Esophagus (tissue), 2 donors: ENCODE data around the gene LYPD4. TPM values are rescaled to one million over a fixed set of nuclear protein-coding genes. Genes with fewer than 3 reads are reported as not detected.

Source experiments
- H3K27ac ChIP-seq, 2 donors: one replicate each; pipeline ENCODE4 v1.5.1; 2013; ENCODE audit warnings: low read depth in 2 of 2, mild to moderate bottlenecking in 2 of 2, inconsistent platforms in 1 of 2, low read length in 1 of 2, moderate library complexity in 1 of 2
- H3K27me3 ChIP-seq, 2 donors: one replicate each; pipeline ENCODE4 v1.6.1; 2013; ENCODE audit warnings: low read length in 2 of 2, control low read depth in 1 of 2, mild to moderate bottlenecking in 1 of 2; ENCODE audit not compliant: insufficient read depth in 2 of 2, control insufficient read depth in 1 of 2
- H3K36me3 ChIP-seq, 2 donors: one replicate each; pipeline ENCODE4 v1.6.1; 2013; ENCODE audit warnings: low read length in 1 of 2; ENCODE audit not compliant: control insufficient read depth in 2 of 2, insufficient read depth in 2 of 2
- H3K4me1 ChIP-seq, 2 donors: one replicate each; pipeline ENCODE4 v1.6.1; 2013; ENCODE audit warnings: low read length in 1 of 2; ENCODE audit not compliant: control insufficient read depth in 2 of 2, insufficient read depth in 2 of 2
- H3K4me3 ChIP-seq, 2 donors: one replicate each; pipeline ENCODE4 v1.5.1; 2013; ENCODE audit warnings: low read length in 2 of 2, mild to moderate bottlenecking in 2 of 2, low read depth in 1 of 2, moderate library complexity in 1 of 2
- H3K9me3 ChIP-seq, 2 donors: one replicate each; pipeline ENCODE4 v1.6.1; 2013; ENCODE audit warnings: mild to moderate bottlenecking in 2 of 2, low read depth in 1 of 2, low read length in 1 of 2, moderate library complexity in 1 of 2; ENCODE audit not compliant: control insufficient read depth in 2 of 2, insufficient read depth in 1 of 2
- WGBS, 2 donors: extraction: QIAGEN DNeasy Blood & Tissue Kit; methylation state at CpG; one replicate each; pipeline ENCODE4 v1.1.7; 2013; 5-methylcytosine and 5-hydroxymethylcytosine counted together
- polyA plus RNA-seq, 2 donors: library from polyadenylated mRNA; stranded (reverse); fragments of 200-250 nt; gene quantifications; one replicate each; pipeline ENCODE4 v1.2.3, GENCODE V29; 2013
- donor health status: healthy with polysubstance abuse.
- donor health status: Bipolar disorder and iron deficiency.

LYPD4 gene
- polyA plus RNA-seq = not detected

DNA sequence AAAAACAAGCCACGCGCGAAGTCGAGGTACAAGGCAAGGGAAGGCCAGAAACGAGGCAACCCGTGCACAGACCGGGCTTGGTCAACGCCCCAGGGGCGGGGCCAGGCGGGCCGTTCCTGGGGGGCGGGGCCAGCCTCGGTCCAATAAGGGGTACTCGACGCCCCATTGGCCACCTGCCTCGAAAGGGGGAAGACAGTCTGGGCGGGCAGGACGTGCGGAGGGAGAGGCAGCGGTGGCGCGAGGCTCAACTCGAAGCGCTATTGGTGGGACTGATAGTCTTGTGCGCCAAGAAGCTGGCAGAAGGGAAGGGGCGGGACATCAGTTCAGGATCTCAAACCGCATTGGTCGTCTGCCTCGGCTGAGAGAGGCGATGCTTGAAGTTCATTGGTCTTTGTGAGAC is at the start of gene LYPD4:
Gene LYPD4 (minus strand): TSS at position 83 of the 400 bp plus-strand sequence. CDS start 5,398 bp downstream, outside the sequence.
- Histone ChIP-seq H3K27ac (no peak within 1 kb of the TSS), H3K9me3 (peaks cover 0 to 6% of the 10 kb centered on the region in 2 donors), H3K4me3 (no peak within 1 kb of the TSS), H3K4me1 (no peaks in the 10 kb centered on the region), H3K36me3 (no peaks in the 10 kb centered on the region), H3K27me3 (no peaks in the 10 kb centered on the region)
- 79 to 83% methylated on average over 30 of the region's 30 CpGs for WGBS, 2 donors

- Histone ChIP-seq H3K36me3 (peaks cover 19 to 53% of the 10 kb centered on the region in 2 donors), H3K27ac (no peak overlapping the region), H3K27me3 (no peaks in the 10 kb centered on the region), H3K4me1 (no peaks in the 10 kb centered on the region), H3K4me3 (no peak overlapping the region), H3K9me3 (no peaks in the 10 kb centered on the region)
- WGBS, 2 donors = 73 to 96% methylated on average over 5 to 6 of the region's 6 CpGs
These were observed 49.4 kb upstream of the LYPD4 start for GRCh38 chr19:41893899-41894298.

DNA sequence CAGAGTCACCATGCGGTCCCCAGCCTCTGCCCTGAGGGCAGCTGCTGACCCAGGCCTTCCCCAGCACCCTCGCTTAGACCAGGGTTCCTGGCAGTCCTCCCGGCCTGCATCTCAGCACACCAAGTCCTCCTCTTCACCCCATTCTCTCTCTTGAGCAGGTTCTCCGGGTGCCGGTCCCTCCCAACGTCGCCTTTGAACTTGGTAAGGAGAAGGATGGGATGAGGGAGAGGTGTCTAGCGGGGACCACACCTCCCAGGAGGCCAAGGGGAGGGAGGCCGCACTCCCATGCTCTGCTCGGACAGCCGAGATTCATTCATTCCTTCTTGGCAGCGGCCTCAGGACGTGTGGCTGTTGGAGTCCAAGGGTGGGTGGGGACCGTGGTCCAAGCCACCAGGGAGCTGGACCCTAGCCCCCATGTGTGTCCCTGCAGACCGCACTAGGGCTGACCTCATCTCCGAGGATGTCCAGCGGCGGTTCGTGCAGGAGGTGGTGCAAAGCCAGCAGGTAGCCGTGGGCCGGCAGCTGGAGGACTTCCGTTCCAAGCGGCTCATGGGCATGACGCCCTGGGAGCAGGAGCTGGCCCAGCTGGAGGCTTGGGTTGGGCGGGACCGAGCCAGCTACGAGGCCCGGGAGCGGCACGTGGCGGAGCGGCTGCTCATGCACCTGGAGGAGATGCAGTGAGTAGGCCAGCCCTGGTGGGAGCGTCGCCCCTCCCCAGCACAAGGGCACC is 47.9 kb upstream of the LYPD4 start:
- Histone ChIP-seq H3K4me1 (no peaks in the 10 kb centered on the region), H3K36me3 (peaks cover 19 to 50% of the 10 kb centered on the region in 2 donors), H3K9me3 (no peaks in the 10 kb centered on the region), H3K4me3 (no peak overlapping the region), H3K27me3 (no peaks in the 10 kb centered on the region), H3K27ac (no peak overlapping the region)
- 85 to 87% methylated on average over 34 of the region's 34 CpGs for WGBS, 2 donors

DNA sequence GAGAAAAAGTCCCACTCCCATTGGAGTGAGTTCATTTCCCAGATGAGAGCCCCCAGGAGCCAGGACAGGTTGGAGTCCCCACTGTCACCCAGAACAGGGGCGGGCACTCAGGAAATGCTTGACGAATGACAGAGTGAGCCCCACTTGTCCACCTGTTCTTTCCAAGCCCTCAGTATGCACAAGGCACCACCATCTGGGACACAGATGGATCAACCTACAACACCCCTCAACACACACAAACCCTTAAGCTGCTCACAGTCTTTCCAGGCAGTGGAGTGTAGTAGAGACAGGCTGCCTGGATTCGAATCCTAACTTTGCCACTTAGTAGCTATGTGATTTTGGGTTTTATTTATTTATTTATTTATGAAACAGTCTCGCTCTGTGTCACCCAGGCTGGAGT is 46.5 kb upstream of the LYPD4 start:
- Histone ChIP-seq H3K4me1 (no peaks in the 10 kb centered on the region), H3K36me3 (peaks cover 14 to 45% of the 10 kb centered on the region in 2 donors), H3K4me3 (no peak overlapping the region), H3K9me3 (no peaks in the 10 kb centered on the region), H3K27ac (no peak overlapping the region), H3K27me3 (no peaks in the 10 kb centered on the region)
- 94% methylated on average over 4 of the region's 4 CpGs for WGBS, 2 donors

DNA sequence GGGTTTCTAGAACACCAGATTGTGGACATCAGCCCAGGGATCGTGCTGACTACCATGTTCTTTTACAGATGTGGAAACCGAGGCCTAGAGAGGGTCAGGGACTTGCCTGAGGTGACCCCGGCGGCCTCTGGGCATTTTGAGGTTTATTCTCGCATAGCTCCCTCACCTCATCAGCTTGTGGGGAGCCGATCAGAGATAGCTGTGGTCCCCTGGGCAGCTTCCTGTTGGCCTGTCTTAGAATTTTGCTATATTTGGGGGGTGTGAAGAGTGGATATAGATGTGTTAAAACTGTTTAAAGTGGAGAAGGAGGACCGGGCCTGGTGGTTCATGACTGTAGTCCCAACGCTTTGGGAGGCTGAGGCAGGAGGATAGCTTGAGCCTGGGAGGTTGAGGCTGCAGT is 45.4 kb upstream of the LYPD4 start:
- WGBS, 2 donors = 89 to 92% methylated on average over 8 of the region's 8 CpGs

DNA sequence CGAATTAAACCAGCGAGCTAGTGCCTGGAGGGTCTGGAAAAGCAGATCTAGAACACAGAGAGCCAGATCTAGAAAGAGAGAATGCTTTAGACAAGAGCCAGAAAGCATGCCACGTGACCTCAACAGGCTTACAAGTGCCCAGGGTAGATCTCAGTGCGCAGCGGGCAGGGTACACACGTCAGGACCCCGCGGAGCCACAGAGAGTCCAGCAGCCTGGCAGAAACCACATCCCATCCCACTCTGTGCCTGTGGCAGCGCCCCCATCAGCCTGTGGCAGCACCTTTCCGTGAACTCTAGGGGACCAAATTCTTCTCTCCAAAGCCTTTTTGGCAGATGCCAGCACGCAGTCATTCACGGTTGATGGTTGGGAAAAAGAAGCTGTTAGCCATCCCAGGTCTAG is 44.4 kb upstream of the LYPD4 start:
- no peak overlapping the region for H3K4me3 ChIP-seq
- WGBS, 2 donors = 73 to 84% methylated on average over 12 of the region's 12 CpGs
- H3K27ac ChIP-seq = no peak overlapping the region
- peaks cover 6 to 27% of the 10 kb centered on the region in 2 donors for H3K36me3 ChIP-seq
- H3K9me3 ChIP-seq = no peaks in the 10 kb centered on the region
- peaks cover 0 to 3% of the 10 kb centered on the region in 2 donors for H3K4me1 ChIP-seq
- H3K27me3 ChIP-seq = no peaks in the 10 kb centered on the region

More for the DNA sequence above, 45.4 kb upstream of the LYPD4 start:
- H3K27ac ChIP-seq = no peak overlapping the region
- H3K27me3 ChIP-seq = no peaks in the 10 kb centered on the region
- peaks cover 0 to 3% of the 10 kb centered on the region in 2 donors for H3K4me1 ChIP-seq
- H3K4me3 ChIP-seq = no peak overlapping the region
- H3K9me3 ChIP-seq = no peaks in the 10 kb centered on the region
- H3K36me3 ChIP-seq = peaks cover 12 to 35% of the 10 kb centered on the region in 2 donors

DNA sequence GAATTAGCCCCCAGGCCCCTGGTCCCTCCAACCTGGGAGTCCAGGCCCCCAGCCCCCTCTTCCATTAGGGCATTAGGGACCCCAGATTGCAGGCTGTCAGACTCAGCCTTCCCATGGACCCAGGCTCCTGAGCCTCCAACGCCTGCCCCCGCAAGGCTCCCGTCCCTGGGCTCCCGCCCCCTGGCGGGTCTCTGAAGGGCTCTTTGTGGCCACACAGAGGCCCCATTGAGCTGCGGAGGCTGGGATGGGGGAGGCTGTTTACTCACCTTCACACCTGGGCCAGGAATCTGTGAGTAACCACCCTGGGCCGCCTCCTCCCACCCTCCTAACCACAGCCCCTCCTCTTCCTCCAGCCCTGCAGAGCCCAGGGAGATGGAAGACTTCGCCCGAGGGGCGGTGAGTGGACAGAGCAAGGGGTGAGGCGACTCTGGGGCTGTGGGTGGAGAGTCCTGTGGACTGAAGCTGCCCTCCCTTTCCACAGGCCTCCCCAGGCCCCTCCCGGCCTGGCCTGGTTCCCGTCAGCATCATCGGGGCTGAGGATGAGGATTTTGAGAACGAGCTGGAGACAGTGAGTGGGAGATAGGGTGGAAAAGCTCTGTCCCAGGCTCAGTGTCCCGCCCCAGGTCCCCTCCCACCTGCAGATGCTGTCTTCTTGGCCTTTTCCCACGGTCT is 43.4 kb upstream of the LYPD4 start:
- Histone ChIP-seq H3K36me3 (peaks cover 6 to 27% of the 10 kb centered on the region in 2 donors), H3K27me3 (no peaks in the 10 kb centered on the region), H3K4me3 (peak overlapping the region in 1 of 2 donors; percentile 26), H3K4me1 (peaks cover 0 to 3% of the 10 kb centered on the region in 2 donors), H3K27ac (peak overlapping the region; percentile 63 to 80), H3K9me3 (no peaks in the 10 kb centered on the region)
- 38 to 56% methylated on average over 17 of the region's 17 CpGs for WGBS, 2 donors

DNA sequence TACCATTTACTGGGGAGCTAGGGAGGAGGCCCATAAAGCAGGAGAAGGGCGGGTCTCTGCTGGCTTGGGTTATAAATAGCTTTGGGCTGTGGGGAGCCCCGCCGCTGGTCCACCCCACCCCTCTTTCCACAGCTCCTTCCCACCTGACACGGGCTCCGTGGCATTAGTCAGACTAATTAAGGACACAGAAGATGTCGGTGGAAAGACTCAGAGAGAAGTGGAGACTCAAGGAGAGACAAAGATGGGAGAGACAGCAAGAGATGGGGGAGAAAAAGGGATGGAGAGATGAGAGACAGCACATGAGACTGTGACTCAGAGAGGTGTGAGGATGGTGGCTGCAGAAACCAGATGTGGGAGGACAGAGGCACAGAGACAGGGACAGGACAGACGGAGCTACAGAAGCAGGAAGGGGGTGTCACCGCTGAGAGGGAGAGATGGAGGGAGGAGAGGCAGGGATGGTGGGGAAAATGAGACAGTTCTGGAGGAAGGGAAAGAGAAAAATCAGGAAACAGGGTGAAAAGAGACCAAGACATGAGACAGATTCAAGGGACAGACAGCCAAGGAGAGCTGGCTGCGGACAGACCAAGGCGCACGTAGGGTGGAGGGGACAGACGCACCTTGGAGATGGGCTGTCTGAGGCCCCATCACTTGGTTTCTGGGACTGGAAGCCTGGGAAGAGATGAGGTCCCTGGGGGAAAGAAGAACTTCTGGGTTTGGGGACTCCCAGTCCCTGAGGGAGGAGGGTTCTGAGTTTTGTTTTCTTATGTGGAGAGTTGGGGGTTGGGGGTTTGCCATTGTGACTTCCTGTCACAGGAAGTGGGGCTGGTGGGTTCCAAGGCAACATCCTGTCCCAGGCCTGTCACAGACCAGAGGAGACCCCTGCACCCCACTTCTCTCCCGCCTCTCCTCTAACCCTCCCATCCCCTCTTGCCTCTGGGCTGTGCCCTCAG is 42.6 kb upstream of the LYPD4 start:
- Histone ChIP-seq H3K9me3 (no peaks in the 10 kb centered on the region), H3K4me1 (peaks cover 0 to 8% of the 10 kb centered on the region in 2 donors), H3K27me3 (no peaks in the 10 kb centered on the region), H3K27ac (peak overlapping the region; percentile 63 to 80), H3K36me3 (peaks cover 1 to 20% of the 10 kb centered on the region in 2 donors), H3K4me3 (peak overlapping the region; percentile 1 to 7)
- 51 to 54% methylated on average over 13 of the region's 13 CpGs for WGBS, 2 donors
